SK-N-SH treated with all-trans-retinoic acid at 6 μM for 48 hours (cell line): ENCODE measurements around the gene CPXM2.

Source experiments
- ARNTL ChIP-seq: fragments of 450-650 bp; formaldehyde crosslinking; IDR thresholded peaks from 2 replicates; pipeline ENCODE4 v1.5.0; 2020; ENCODE audit warnings: low read depth, mild to moderate bottlenecking, moderate library complexity, borderline replicate concordance
- CSDC2 ChIP-seq: fragments of 250-450 bp; sonication (Bioruptor Pico); IDR thresholded peaks from 2 replicates; pipeline ENCODE4 v1.5.0; 2020; ENCODE audit warnings: mild to moderate bottlenecking, moderate library complexity
- GLIS3 ChIP-seq: fragments of 250-450 bp; sonication (Bioruptor Pico); IDR thresholded peaks from 2 replicates; pipeline ENCODE4 v1.5.0; 2020; ENCODE audit warnings: mild to moderate bottlenecking, moderate library complexity
- ISL1 ChIP-seq: fragments of 250-450 bp; sonication (Bioruptor Pico); IDR thresholded peaks from 2 replicates; pipeline ENCODE4 v2.1.2; 2022; ENCODE audit warnings: mild to moderate bottlenecking, moderate library complexity
- OSR1 ChIP-seq: fragments of 250-450 bp; sonication (Bioruptor Pico); IDR thresholded peaks from 2 replicates; pipeline ENCODE4 v1.8.0; 2022; ENCODE audit warnings: moderate library complexity, mild to moderate bottlenecking, inconsistent platforms
- RARB ChIP-seq: fragments of 250-450 bp; sonication (Bioruptor Pico); IDR thresholded peaks from 2 replicates; pipeline ENCODE4 v1.8.0; 2021; ENCODE audit warnings: mild to moderate bottlenecking, moderate library complexity
- SNAI2 ChIP-seq: fragments of 250-450 bp; sonication (Bioruptor Pico); IDR thresholded peaks from 2 replicates; pipeline ENCODE4 v1.5.0; 2020; ENCODE audit warnings: mild to moderate bottlenecking, moderate library complexity
- TCF4 ChIP-seq: fragments of 250-450 bp; sonication (Bioruptor Pico); IDR thresholded peaks from 2 replicates; pipeline ENCODE4 v1.8.0; 2021; ENCODE audit warnings: mild to moderate bottlenecking, moderate library complexity, borderline replicate concordance
- ZC3H10 ChIP-seq: fragments of 250-450 bp; sonication (Bioruptor Pico); IDR thresholded peaks from 2 replicates; pipeline ENCODE4 v1.5.1; 2021; ENCODE audit warnings: mild to moderate bottlenecking, moderate library complexity
- ZFP3 ChIP-seq: fragments of 250-450 bp; sonication (Bioruptor Pico); IDR thresholded peaks from 2 replicates; pipeline ENCODE4 v1.5.0; 2020; ENCODE audit warnings: mild to moderate bottlenecking, moderate library complexity
- ZFP30 ChIP-seq: fragments of 450-650 bp; formaldehyde crosslinking; IDR thresholded peaks from 2 replicates; pipeline ENCODE4 v1.5.0; 2022; ENCODE audit warnings: mild to moderate bottlenecking, moderate library complexity
- ZNF70 ChIP-seq: fragments of 450-650 bp; formaldehyde crosslinking; IDR thresholded peaks from 2 replicates; pipeline ENCODE4 v1.5.0; 2020; ENCODE audit warnings: mild to moderate bottlenecking, moderate library complexity
- TF ChIP-seq, protein P1 (sequence below): fragments of 250-450 bp; sonication (Bioruptor Pico); IDR thresholded peaks from 2 replicates; pipeline ENCODE4 v1.5.1; 2020; ENCODE audit warnings: low read depth, mild to moderate bottlenecking, moderate library complexity

DNA sequence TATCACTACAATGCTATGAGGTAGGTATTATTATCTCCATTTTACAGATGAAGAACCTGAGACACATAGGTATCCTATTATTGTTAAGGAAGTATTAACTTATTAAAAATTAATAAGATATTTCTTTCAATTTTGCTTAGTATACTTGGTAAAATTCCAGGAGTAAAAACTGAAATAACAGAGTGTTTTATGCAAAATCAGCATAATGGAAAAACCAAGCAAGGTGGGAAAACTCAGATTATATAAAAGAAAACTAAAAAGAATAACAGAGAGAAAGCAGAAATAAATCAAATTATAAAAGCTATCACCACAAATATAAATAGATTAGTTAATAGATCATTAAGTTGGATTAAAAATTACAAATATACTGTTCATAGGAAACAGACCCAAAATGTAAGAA, 82.0 kb downstream of the CPXM2 start:
- no peak for TF ChIP-seq ZC3H10 (CRISPR knock-in tag)
- no peak for TF ChIP-seq ARNTL (CRISPR knock-in tag)
- no peak for TF ChIP-seq ZFP30 (CRISPR knock-in tag)
- TF ChIP-seq OSR1 (CRISPR knock-in tag), result no peak
- no peak for TF ChIP-seq ISL1 (CRISPR knock-in tag)
- TF ChIP-seq GLIS3 (CRISPR knock-in tag), result no peak
- no peak for TF ChIP-seq ZNF70 (CRISPR knock-in tag)
- TF ChIP-seq, protein P1, sequence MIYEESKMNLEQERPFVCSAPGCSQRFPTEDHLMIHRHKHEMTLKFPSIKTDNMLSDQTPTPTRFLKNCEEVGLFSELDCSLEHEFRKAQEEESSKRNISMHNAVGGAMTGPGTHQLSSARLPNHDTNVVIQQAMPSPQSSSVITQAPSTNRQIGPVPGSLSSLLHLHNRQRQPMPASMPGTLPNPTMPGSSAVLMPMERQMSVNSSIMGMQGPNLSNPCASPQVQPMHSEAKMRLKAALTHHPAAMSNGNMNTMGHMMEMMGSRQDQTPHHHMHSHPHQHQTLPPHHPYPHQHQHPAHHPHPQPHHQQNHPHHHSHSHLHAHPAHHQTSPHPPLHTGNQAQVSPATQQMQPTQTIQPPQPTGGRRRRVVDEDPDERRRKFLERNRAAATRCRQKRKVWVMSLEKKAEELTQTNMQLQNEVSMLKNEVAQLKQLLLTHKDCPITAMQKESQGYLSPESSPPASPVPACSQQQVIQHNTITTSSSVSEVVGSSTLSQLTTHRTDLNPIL, result no peak
- no peak for TF ChIP-seq ZFP3 (CRISPR knock-in tag)
- TF ChIP-seq SNAI2 (CRISPR knock-in tag), result no peak
- no peak for TF ChIP-seq TCF4 (CRISPR knock-in tag)
- no peak for TF ChIP-seq CSDC2 (CRISPR knock-in tag)
- no peak for TF ChIP-seq RARB (CRISPR knock-in tag)
